ENCODE measurements around the gene HSPB9. TPM values are rescaled to one million over a fixed set of nuclear protein-coding genes. Genes with fewer than 3 reads are reported as not detected.

The HSPB9 gene
- total RNA-seq, 1 experiment from 2014 or later: 0.15 TPM

DNA sequence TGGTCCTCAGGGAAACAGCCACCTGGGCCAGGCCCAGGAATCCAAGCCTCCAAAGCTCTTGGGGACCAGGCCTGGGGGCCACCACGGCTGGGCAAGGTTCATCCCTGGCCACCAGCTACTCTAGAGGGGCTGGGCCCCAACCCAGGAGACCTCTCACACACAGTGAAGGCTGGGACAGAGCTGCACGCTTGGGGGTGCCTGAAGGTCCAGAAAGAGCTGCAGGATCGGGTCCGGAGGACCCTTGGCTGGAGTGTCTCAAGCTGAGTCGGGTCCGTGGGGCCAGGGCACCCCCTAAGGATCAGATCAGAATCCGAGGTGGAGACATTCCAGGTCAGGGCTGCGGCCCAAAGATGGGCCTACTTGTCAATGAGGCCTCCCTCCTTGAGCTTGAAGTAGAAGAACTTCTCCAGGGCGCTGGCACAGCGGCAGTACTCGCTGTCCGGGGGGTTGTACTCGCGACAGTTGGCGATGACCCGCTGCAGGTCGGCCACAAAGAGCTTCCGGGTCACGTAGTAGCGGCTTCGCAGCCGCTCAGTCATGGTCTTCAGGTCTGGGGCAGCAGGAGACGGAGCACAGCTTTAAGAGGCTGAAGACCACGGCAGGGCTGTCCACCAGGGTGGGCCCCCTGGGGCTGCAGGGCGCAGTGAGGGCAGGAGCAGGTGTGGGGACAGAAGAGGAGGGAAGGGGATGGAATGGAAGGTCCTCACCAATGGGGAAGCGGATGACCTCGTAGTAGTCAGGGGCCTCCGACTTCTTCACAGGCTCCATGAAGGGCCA, 9.1 kb upstream of the HSPB9 start:
- Histone ChIP-seq H2BK20ac (ENCODE audit: low read depth, low read length, poor library complexity, severe bottlenecking) (no peak overlapping the region), H3K4ac (ENCODE audit: low read depth, low read length) (no peak overlapping the region), H3K79me2 (ENCODE audit: insufficient read depth, low read length) (no peaks in the 10 kb centered on the region), H4K5ac (ENCODE audit: insufficient read length, low read depth, low read length) (no peak overlapping the region), H2AFZ (ENCODE audit: low read length) (no peak overlapping the region), H2BK5ac (ENCODE audit: insufficient read length, low read length) (no peak overlapping the region), H3K27ac (ENCODE audit: insufficient read length, low read depth, low read length) (no peak overlapping the region), H2BK120ac (ENCODE audit: low read depth, low read length, poor library complexity, severe bottlenecking) (no peak overlapping the region), H3K79me1 (ENCODE audit: insufficient read depth, low read depth, low read length, poor library complexity, severe bottlenecking) (no peaks in the 10 kb centered on the region), H2BK15ac (ENCODE audit: low read depth, low read length) (no peak overlapping the region), H3T11ph (ENCODE audit: low read length) (no peak overlapping the region), H3K56ac (ENCODE audit: insufficient read length, low read depth, low read length) (no peak overlapping the region), H3K23ac (ENCODE audit: insufficient read length, low read depth, low read length) (no peak overlapping the region), H2AK5ac (ENCODE audit: insufficient read length, low read length) (no peak overlapping the region), H3K23me2 (ENCODE audit: insufficient read length, low read depth, low read length, poor library complexity, severe bottlenecking) (no peaks in the 10 kb centered on the region), H4K91ac (ENCODE audit: insufficient read length, low read depth, low read length) (no peak overlapping the region), H3K18ac (ENCODE audit: insufficient read length, low read depth, low read length) (no peak overlapping the region), H3K9ac (ENCODE audit: extremely low read depth, insufficient read length, low read length) (no peak overlapping the region), H3K14ac (ENCODE audit: insufficient read depth, low read length) (no peak overlapping the region), H3K9me3 (ENCODE audit: control insufficient read depth, low read depth, low read length) (no peaks in the 10 kb centered on the region), H4K20me1 (ENCODE audit: control insufficient read depth, insufficient read depth, insufficient read length) (no peaks in the 10 kb centered on the region), H3K4me2 (ENCODE audit: insufficient read depth, insufficient read length, low read length) (no peak overlapping the region), H4K8ac (replicated peaks; ENCODE audit: insufficient read length, low read depth, low read length) (no peak overlapping the region), H3K4me1 (ENCODE audit: insufficient read depth, low read length) (no peaks in the 10 kb centered on the region), H3K27me3 (ENCODE audit: insufficient read depth, low read length) (no peaks in the 10 kb centered on the region), H2BK12ac (ENCODE audit: insufficient read length, low read depth, low read length) (no peak overlapping the region)
- WGBS (ENCODE audit: extremely low coverage, insufficient read length, low lambda C conversion rate): no CpG with 5 or more reads among the region's 28 CpGs
- TF ChIP-seq, protein P1, sequence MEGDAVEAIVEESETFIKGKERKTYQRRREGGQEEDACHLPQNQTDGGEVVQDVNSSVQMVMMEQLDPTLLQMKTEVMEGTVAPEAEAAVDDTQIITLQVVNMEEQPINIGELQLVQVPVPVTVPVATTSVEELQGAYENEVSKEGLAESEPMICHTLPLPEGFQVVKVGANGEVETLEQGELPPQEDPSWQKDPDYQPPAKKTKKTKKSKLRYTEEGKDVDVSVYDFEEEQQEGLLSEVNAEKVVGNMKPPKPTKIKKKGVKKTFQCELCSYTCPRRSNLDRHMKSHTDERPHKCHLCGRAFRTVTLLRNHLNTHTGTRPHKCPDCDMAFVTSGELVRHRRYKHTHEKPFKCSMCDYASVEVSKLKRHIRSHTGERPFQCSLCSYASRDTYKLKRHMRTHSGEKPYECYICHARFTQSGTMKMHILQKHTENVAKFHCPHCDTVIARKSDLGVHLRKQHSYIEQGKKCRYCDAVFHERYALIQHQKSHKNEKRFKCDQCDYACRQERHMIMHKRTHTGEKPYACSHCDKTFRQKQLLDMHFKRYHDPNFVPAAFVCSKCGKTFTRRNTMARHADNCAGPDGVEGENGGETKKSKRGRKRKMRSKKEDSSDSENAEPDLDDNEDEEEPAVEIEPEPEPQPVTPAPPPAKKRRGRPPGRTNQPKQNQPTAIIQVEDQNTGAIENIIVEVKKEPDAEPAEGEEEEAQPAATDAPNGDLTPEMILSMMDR (conservative IDR thresholded peaks at IDR 0.05): no peak
- Mint-ChIP-seq H3K27ac (peak overlapping the region in 1 of 3 experiments; percentile 51; a peak in 2 of 7 replicates), H3K36me3 (ENCODE audit: insufficient read depth in 1 of 3, low read depth in 3 of 3) (peaks cover 11 to 44% (median 37%) of the 10 kb centered on the region in 3 experiments; a peak in 6 of 7 replicates), H3K9me3 (no peaks in the 10 kb centered on the region), H3K4me3 (no peak overlapping the region), H3K27me3 (ENCODE audit: low read depth) (no peaks in the 10 kb centered on the region; the same call in 1 of the 2 replicates), H3K4me1 (peaks cover 12 to 18% of the 10 kb centered on the region in 2 experiments)
- DNase-seq: no peak
